RCC 7860 (cell line): ENCODE measurements around the gene PITPNC1.
A peak's percentile ranks its signal among the peaks of the same experiment; 100 is the strongest.
"Not testable (repeated sequence)": the region's sequence is repeated elsewhere in the genome, so short reads cannot be mapped to it uniquely, and the experiment has no call there.

Experiments used
- DNase-seq: peaks from one replicate; pipeline ENCODE4 v3.0.0-alpha.2; 2015; ENCODE audit warnings: low spot score
- FAIRE-seq: peaks from 2 replicates; lab custom pipeline; 2012; peaks lifted over from hg19 to GRCh38; lab: Jason Lieb, UNC

PITPNC1 gene

GRCh38 chr17:67503184-67503583 lies 126.1 kb downstream of the PITPNC1 start:
- peak; percentile 72 for FAIRE-seq
- peak; percentile 76 for DNase-seq

GRCh38 chr17:67503739-67504138 lies 126.7 kb downstream of the PITPNC1 start:
- no peak for FAIRE-seq
- no peak for DNase-seq

GRCh38 chr17:67504182-67504581 lies 127.1 kb downstream of the PITPNC1 start:
- no peak for DNase-seq
- FAIRE-seq, result no peak

- no peak for FAIRE-seq
- DNase-seq, result peak; percentile 58
These were observed 129.9 kb downstream of the PITPNC1 start for GRCh38 chr17:67506966-67507365.

GRCh38 chr17:67509390-67510287 lies 132.6 kb downstream of the PITPNC1 start:
- DNase-seq (no peak), FAIRE-seq (no peak)

DNA sequence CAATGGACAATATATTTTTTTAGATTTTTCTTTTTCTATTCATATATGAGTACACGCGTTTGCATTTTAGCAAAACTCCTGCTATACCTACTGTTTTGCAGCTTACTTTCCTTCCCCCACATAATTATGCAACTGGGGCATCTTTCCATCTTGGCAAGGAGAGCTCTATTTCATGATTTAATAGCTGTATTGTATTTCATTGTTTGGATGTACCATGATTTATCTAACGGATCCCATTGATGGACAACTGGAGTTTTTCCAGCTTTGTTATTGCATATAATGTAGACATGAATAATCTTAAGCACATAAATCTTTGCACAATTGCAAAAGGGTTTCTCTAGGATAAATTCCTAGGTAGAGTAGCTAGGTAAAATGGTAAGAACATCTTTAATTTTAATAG lies 133.9 kb downstream of the PITPNC1 start:
- no peak for DNase-seq
- FAIRE-seq, result no peak

DNA sequence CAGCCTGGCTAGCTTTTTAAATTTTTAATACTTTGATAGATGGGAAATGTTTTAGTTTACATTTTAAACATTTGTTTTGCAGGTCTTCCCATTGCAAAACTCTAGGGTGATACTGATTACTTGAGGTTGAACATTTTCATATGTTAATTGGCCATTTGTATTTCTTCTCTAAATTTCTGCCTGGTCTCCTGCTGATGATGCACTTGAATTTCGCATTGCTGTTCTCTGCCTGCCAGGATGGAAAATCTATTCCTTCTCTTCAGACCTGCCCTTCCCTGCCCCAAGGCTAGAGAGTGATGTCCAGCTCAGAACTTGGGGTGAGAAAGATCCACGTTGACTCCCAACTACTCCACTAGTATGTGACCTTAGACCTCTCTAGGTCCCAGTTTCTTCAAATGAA lies 134.7 kb downstream of the PITPNC1 start:
- DNase-seq, result no peak
- no peak for FAIRE-seq

- DNase-seq (no peak), FAIRE-seq (no peak)
These were observed 137.9 kb downstream of the PITPNC1 start for GRCh38 chr17:67514998-67515397.

GRCh38 chr17:67515490-67516083 lies 138.5 kb downstream of the PITPNC1 start:
- FAIRE-seq (no peak), DNase-seq (no peak)

- DNase-seq, FAIRE-seq: not testable (repeated sequence)
These were observed 139.5 kb downstream of the PITPNC1 start for GRCh38 chr17:67516571-67516970.

- DNase-seq (no peak), FAIRE-seq (no peak)
These were observed 140.2 kb downstream of the PITPNC1 start for GRCh38 chr17:67517325-67517724.

- DNase-seq (no peak), FAIRE-seq (no peak)
These were observed 141.8 kb downstream of the PITPNC1 start for GRCh38 chr17:67518876-67519275.

DNA sequence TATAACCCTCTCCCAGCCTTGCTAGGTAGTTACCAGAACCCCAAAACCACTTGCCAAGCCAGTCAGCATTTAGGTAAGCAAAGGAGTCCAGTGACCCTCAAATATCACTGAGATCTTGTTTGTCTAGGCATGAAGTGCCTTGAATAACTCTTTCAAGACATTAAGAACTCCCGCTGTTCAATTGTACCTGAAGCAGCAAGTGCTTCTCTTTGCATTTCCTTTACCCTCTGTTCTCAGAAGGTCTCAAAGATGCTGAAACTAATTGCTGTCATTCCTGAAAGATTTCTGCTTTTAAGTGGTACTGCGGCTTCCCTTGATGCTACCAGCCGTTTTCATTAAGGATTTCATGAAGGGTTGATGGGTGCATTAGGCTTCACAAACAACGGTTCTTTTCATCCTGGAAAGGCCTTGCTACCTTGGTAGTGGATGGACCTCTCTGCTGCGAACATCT lies 142.7 kb downstream of the PITPNC1 start:
- DNase-seq, result no peak
- no peak for FAIRE-seq

GRCh38 chr17:67520252-67520906 lies 143.3 kb downstream of the PITPNC1 start:
- DNase-seq (no peak), FAIRE-seq (no peak)

GRCh38 chr17:67520916-67521774 lies 144.1 kb downstream of the PITPNC1 start:
- DNase-seq (no peak), FAIRE-seq (no peak)

GRCh38 chr17:67521775-67522069 lies 144.6 kb downstream of the PITPNC1 start:
- no peak for DNase-seq

DNA sequence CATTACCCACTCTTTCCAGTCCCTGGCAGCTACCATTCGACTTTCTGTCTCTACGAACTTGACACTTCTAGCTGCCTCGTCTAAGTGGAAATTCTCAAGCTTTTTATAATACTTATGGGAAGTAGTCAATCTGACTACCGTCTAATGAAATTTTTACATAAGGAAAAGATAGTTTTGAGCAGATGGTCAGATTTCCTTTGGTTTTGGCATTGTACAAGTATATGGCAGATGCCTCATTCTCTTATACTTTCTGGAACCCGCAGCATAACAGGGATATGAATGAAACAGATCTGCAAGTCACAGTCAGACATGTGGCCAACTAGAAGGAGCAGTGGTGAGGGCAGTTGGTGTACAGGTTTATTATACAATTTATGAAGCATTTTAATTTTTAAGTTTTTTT lies 146.0 kb downstream of the PITPNC1 start:
- no peak for DNase-seq
- FAIRE-seq, result no peak

More at GRCh38 chr17:67521775-67522069, 144.6 kb downstream of the PITPNC1 start:
- no peak for FAIRE-seq

DNA sequence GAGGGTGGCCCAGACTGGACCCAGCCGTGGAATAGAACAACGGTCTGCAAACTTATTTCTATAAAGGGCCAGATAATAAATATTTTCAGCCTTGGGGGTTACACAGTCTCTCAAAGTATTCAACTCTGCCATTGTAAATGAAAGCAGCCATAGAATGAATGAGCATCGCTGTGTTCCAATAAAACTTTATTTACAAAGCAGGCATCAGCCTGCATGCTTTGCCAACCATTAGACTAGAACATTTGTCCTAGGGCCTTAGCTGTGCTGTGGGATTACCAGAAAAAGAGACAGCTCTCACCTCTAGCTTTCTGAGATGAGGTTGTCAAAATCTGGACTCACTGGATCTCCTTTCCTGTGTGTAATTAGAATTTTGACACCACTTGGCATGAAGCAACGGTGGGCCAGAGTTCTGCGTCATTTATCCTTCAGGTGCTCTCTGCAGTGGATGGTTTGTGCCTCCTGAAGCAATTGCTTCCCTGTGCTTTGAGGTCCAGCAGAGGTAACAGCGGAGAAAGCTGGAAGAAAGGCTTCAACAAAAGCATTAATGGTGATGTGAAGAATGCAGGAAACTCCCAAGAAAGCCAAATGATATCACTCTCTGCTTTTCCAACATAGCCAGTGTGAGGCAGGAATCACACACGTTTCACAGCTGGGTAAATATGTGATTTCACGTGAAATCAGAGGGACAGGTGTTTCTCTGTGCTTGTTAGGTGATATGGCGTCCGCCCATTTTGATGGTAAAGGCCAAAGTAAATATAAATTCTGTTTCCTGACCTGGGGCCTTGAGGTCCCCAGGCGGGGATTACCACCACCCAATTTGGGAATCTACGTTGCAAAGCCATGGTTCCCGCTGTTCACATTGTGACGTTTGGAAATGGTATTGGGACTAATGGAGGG lies 148.4 kb downstream of the PITPNC1 start:
- FAIRE-seq (no peak), DNase-seq (no peak)

- DNase-seq (no peak), FAIRE-seq (no peak)
These were observed 149.6 kb downstream of the PITPNC1 start for GRCh38 chr17:67526700-67527099.
